GM12891 (cell line): ENCODE measurements around the gene FAM72A.

ENCODE experiments used
- PAX5 ChIP-seq: IDR thresholded peaks from 2 replicates; pipeline ENCODE4 v1.6.1; 2011; ENCODE audit warnings: low read length, moderate library complexity, mild to moderate bottlenecking; ENCODE audit not compliant: insufficient read depth, severe bottlenecking
- POLR2A ChIP-seq: IDR thresholded peaks from 2 replicates; pipeline ENCODE4 v1.6.1; 2011; ENCODE audit warnings: low read depth, low read length, control low read depth
- POLR2AphosphoS5 ChIP-seq: IDR thresholded peaks from 2 replicates; pipeline ENCODE4 v1.6.1; 2011; ENCODE audit warnings: low read depth, low read length, control low read depth
- SPI1 ChIP-seq: IDR thresholded peaks from 2 replicates; pipeline ENCODE4 v1.6.1; 2011; ENCODE audit warnings: low read depth, low read length, control low read depth
- TAF1 ChIP-seq: IDR thresholded peaks from 2 replicates; pipeline ENCODE4 v1.6.1; 2011; ENCODE audit warnings: low read depth, low read length, control low read depth

GRCh38 chr1:206143537-206144172 is 59.0 kb downstream of the FAM72A start:
- TF ChIP-seq POLR2A (no peak), PAX5 (no peak), POLR2AphosphoS5 (no peak), TAF1 (no peak), SPI1 (no peak)
